Heart right ventricle (tissue), 16 donors: ENCODE data around the gene AFF1. TPM values are rescaled to one million over a fixed set of nuclear protein-coding genes. Genes with fewer than 3 reads are reported as not detected.

Experiments used
- ATAC-seq, 8 donors: fragments of 200-7000 bp; cut with Tn5 transposase; one replicate each; pipeline ENCODE4 v1.9.1; 2020; ENCODE audit warnings: mild to moderate bottlenecking in 8 of 8, moderate library complexity in 8 of 8, moderate number of reproducible peaks in 1 of 8
- DNase-seq, 2 donors: peaks; one replicate each; pipeline ENCODE4 v3.0.0-alpha.2; 2020
- H3K27ac ChIP-seq, 10 donors: fragments of 200-600 bp; sonication (generic) in 2 of 10; one replicate each; pipeline versions ENCODE4 v1.5.0 to v1.8.0; 2020 to 2022; ENCODE audit warnings: mild to moderate bottlenecking in 3 of 10
- H3K27me3 ChIP-seq, 7 donors: fragments of 200-600 bp; one replicate each; pipeline ENCODE4 v1.8.0; 2021 to 2022; ENCODE audit warnings: mild to moderate bottlenecking in 2 of 7
- H3K36me3 ChIP-seq, 9 donors: fragments of 200-600 bp; sonication (generic) in 1 of 9; one replicate each; pipeline versions ENCODE4 v1.5.0 to v1.8.0; 2020 to 2022; ENCODE audit warnings: mild to moderate bottlenecking in 2 of 9
- H3K4me1 ChIP-seq, 9 donors: fragments of 200-600 bp; sonication (generic) in 1 of 9; one replicate each; pipeline versions ENCODE4 v1.5.0 to v1.8.0; 2020 to 2022; ENCODE audit warnings: mild to moderate bottlenecking in 4 of 9
- H3K4me3 ChIP-seq, 10 donors: fragments of 200-600 bp; sonication (generic) in 2 of 10; one replicate each; pipeline versions ENCODE4 v1.5.0 to v1.8.0; 2020 to 2022; ENCODE audit warnings: mild to moderate bottlenecking in 7 of 10, moderate library complexity in 2 of 10
- H3K9me3 ChIP-seq, 11 donors: fragments of 200-600 bp in 10 of 11; sonication (generic) in 2 of 11; one replicate each; pipeline versions ENCODE4 v1.5.0 to v1.8.0; 2013 to 2022; ENCODE audit warnings: mild to moderate bottlenecking in 2 of 11, control low read depth in 1 of 11, moderate library complexity in 1 of 11
- CTCF ChIP-seq, 9 donors: fragments of 200-600 bp; sonication (generic) in 2 of 9; IDR thresholded peaks; one replicate each; pipeline versions ENCODE4 v1.5.0 to v1.8.0; 2021 to 2022; ENCODE audit warnings: antibody characterized with exemption in 9 of 9, mild to moderate bottlenecking in 5 of 9, moderate library complexity in 1 of 9
- WGBS, 2 donors: extraction: QIAGEN DNeasy Blood & Tissue Kit; methylation state at CpG; one replicate each; pipeline ENCODE4 v1.1.7; 2013; ENCODE audit warnings: inconsistent platforms in 1 of 2; 5-methylcytosine and 5-hydroxymethylcytosine counted together
- intact Hi-C, 10 donors: fragments of 100-400 bp; cut with DNase I; formaldehyde crosslinking; loops; one replicate each; pipeline versions ENCODE4 v1.11.1 to v1.14.2; 2022
- polyA plus RNA-seq, 2 donors: library from polyadenylated mRNA; stranded (reverse); fragments of 200-250 nt; gene quantifications; one replicate each; pipeline ENCODE4 v1.2.3, GENCODE V29; 2013
- total RNA-seq, 10 donors: library from RNA; stranded (reverse); fragmentation: NEBNext Ultra II Directional in 3 of 10; extraction: Animal tissue kit (Norgen Biotek cat#: 25700) in 3 of 10; gene quantifications; one replicate each; pipeline versions ENCODE4 v1.2.1 to v1.2.4, GENCODE V29; 2021 to 2023
- donor health status: Arrhythmogenic right ventricular cardiomyopathy.
- donor health status: ischemic (EF 13 %, LVEDD 7.1; RV severe dilation, severe dysfunction).
- donor health status: healthy with polysubstance abuse.
- donor health status: DM: no; HTN: yes; CAD: no.
- donor health status: DM: no; HTN: no; CAD: no.
- donor health status: ischemic (EF 25% LVEDD 6.9; RV normal size, moderate dysfunction).
- donor health status: ischemic (EF 25% LVEDD 5.7; RV mildly dilated, moderate dysfunction).
- donor health status: healthy.
- donor health status: DM: yes; HTN: yes; CAD: no.
- donor health status: Ischemic cardiomyopathy.
- donor health status: ischemic (EF 35%, LVEDD 5.7; RV mildly dilated, moderate dysfunction).
- donor health status: nonischemic (EF 11% LVEDD 7.7; RV severe dilation, severe dysfunction).
- donor health status: DM: yes; HTN: yes; CAD: no.
- donor health status: PGD.
- donor health status: ischemic (EF 29% LVEDD 5.4; RV normal size, mild dysfunction).
- donor health status: nonischemic (EF 23%, LVEDD 6.1; RV moderate dilation, normal function).

Gene AFF1
- total and polyA plus RNA-seq, 12 donors, result 44.4 to 90.2 (median 74.5) TPM

GRCh38 chr4:87019246-87019791 lies 84.5 kb downstream of the AFF1 start:
- Histone ChIP-seq H3K9me3 (no peaks in the 10 kb centered on the region), H3K36me3 (no peaks in the 10 kb centered on the region), H3K27me3 (no peaks in the 10 kb centered on the region), H3K4me3 (no peak overlapping the region), H3K4me1 (peaks cover 13 to 90% (median 80%) of the 10 kb centered on the region in 9 donors), H3K27ac (peak overlapping the region in 7 of 10 donors; percentile 20 to 93 (median 35))
- WGBS, 2 donors, result 79 to 82% methylated on average over 4 of the region's 4 CpGs
- ATAC-seq (peak in 3 of 8 donors; percentile 11 to 65 (median 13)), DNase-seq (no peak)
- TF ChIP-seq CTCF (IDR thresholded peaks at IDR 0.05), result no peak
- intact Hi-C loops, result no loop called here

GRCh38 chr4:87019898-87020297 lies 85.1 kb downstream of the AFF1 start:
- H3K27me3 ChIP-seq, result no peaks in the 10 kb centered on the region
- ATAC-seq (no peak), DNase-seq (no peak)
- no peaks in the 10 kb centered on the region for H3K36me3 ChIP-seq
- WGBS, 2 donors, result 63 to 65% methylated on average over 2 of the region's 2 CpGs
- TF ChIP-seq CTCF (IDR thresholded peaks at IDR 0.05), result no peak
- H3K9me3 ChIP-seq, result no peaks in the 10 kb centered on the region
- intact Hi-C loops, result no loop called here
- no peak overlapping the region for H3K4me3 ChIP-seq
- peak overlapping the region in 3 of 10 donors; percentile 24 to 93 (median 42) for H3K27ac ChIP-seq
- H3K4me1 ChIP-seq, result peaks cover 11 to 90% (median 80%) of the 10 kb centered on the region in 9 donors

- intact Hi-C loops, result no loop called here
- Histone ChIP-seq H3K27ac (peak overlapping the region in 3 of 10 donors; percentile 0 to 30 (median 3)), H3K4me1 (peaks cover 34 to 90% (median 84%) of the 10 kb centered on the region in 9 donors), H3K4me3 (no peak overlapping the region), H3K27me3 (no peaks in the 10 kb centered on the region), H3K36me3 (no peaks in the 10 kb centered on the region), H3K9me3 (no peaks in the 10 kb centered on the region)
- ATAC-seq (no peak), DNase-seq (no peak)
- TF ChIP-seq CTCF (IDR thresholded peaks at IDR 0.05), result no peak
- WGBS, 2 donors, result 51 to 56% methylated on average over 1 of the region's 1 CpG
Observed at GRCh38 chr4:87024201-87024600, 89.4 kb downstream of the AFF1 start.

GRCh38 chr4:87025023-87025613 lies 90.3 kb downstream of the AFF1 start:
- Histone ChIP-seq H3K36me3 (no peaks in the 10 kb centered on the region), H3K4me3 (no peak overlapping the region), H3K27ac (peak overlapping the region in 3 of 10 donors; percentile 5 to 95 (median 23)), H3K4me1 (peaks cover 36 to 90% (median 84%) of the 10 kb centered on the region in 9 donors), H3K27me3 (no peaks in the 10 kb centered on the region), H3K9me3 (no peaks in the 10 kb centered on the region)
- ATAC-seq (peak in 1 of 8 donors; percentile 3), DNase-seq (no peak)
- WGBS, 2 donors, result 35 to 47% methylated on average over 5 of the region's 5 CpGs
- intact Hi-C loops, result no loop called here
- no peak for TF ChIP-seq CTCF (IDR thresholded peaks at IDR 0.05)
